Measurements from ENCODE around the gene TSPAN18. TPM values are rescaled to one million over a fixed set of nuclear protein-coding genes. Genes with fewer than 3 reads are reported as not detected.

TSPAN18 gene
- total and polyA plus RNA-seq, 7 donors, result 5.2 to 21.7 (median 8.0) TPM

DNA sequence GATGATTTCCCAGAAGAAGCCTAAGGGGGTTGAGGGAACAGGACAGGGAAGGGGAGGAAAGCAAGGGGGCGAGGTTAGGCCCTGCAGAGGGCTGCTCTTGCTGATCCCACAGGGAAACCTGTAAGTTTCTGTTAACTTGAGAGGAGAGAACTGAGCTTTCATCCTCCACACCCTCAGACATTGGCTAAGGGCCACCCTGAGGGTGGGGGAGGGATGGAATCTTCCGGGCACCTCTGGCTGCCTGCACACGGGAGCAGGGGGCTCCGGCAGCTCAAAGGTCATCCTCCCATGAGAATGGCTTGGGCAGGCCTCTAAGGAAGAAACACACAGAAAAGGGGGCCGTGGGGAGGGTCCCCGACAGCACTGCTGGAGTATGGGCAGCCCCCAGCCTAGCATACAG is 108.1 kb downstream of the TSPAN18 start:
- Histone ChIP-seq H3K9me3 (no peaks in the 10 kb centered on the region), H3K27ac (no peak overlapping the region), H3K27me3 (ENCODE audit: insufficient read depth in 3 of 3, low read length in 2 of 3) (peaks cover 0 to 28% (median 0%) of the 10 kb centered on the region in 3 donors), H3K4me3 (no peak overlapping the region), H3K36me3 (ENCODE audit: insufficient read depth in 1 of 2, low read depth in 1 of 2) (no peaks in the 10 kb centered on the region), H3K4me1 (no peaks in the 10 kb centered on the region)
- TF ChIP-seq, protein P1, sequence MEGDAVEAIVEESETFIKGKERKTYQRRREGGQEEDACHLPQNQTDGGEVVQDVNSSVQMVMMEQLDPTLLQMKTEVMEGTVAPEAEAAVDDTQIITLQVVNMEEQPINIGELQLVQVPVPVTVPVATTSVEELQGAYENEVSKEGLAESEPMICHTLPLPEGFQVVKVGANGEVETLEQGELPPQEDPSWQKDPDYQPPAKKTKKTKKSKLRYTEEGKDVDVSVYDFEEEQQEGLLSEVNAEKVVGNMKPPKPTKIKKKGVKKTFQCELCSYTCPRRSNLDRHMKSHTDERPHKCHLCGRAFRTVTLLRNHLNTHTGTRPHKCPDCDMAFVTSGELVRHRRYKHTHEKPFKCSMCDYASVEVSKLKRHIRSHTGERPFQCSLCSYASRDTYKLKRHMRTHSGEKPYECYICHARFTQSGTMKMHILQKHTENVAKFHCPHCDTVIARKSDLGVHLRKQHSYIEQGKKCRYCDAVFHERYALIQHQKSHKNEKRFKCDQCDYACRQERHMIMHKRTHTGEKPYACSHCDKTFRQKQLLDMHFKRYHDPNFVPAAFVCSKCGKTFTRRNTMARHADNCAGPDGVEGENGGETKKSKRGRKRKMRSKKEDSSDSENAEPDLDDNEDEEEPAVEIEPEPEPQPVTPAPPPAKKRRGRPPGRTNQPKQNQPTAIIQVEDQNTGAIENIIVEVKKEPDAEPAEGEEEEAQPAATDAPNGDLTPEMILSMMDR (IDR thresholded peaks at IDR 0.05), result no peak
- DNase-seq (no peak), ATAC-seq (no peak)
- 67 to 76% (median 71%) methylated on average over 6 of the region's 6 CpGs for WGBS, 3 donors
- intact Hi-C loops (cut with DNase I), result no loop called here

DNA sequence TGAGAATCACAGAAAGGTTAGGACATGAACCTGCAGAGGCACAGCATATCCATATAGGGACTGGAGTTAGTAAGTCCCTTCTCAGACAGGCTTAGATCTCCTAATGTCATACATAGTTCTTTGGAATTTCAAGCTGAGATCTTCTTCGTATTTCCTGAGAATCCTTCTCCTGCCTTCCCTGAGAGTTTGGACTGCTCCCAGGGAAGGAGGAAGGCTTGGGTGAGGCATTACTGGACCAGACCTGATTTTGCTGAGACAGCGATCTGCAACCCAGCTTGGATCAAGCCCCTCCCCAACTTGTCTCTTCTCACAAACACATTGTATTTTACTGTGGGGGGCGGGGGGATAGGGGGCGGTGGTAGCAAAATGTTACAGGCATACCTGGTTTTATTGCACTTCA is 108.5 kb downstream of the TSPAN18 start:
- no peaks in the 10 kb centered on the region for H3K36me3 ChIP-seq (ENCODE audit: insufficient read depth in 1 of 2, low read depth in 1 of 2)
- H3K27ac ChIP-seq, result no peak overlapping the region
- 83 to 88% (median 85%) methylated on average over 4 of the region's 4 CpGs for WGBS, 3 donors
- DNase-seq (no peak), ATAC-seq (no peak)
- intact Hi-C loops (cut with DNase I), result no loop called here
- no peak overlapping the region for H3K4me3 ChIP-seq
- H3K9me3 ChIP-seq, result no peaks in the 10 kb centered on the region
- H3K27me3 ChIP-seq (ENCODE audit: insufficient read depth in 3 of 3, low read length in 2 of 3), result peaks cover 0 to 29% (median 0%) of the 10 kb centered on the region in 3 donors
- TF ChIP-seq, protein P1 (IDR thresholded peaks at IDR 0.05), result no peak
- no peaks in the 10 kb centered on the region for H3K4me1 ChIP-seq

DNA sequence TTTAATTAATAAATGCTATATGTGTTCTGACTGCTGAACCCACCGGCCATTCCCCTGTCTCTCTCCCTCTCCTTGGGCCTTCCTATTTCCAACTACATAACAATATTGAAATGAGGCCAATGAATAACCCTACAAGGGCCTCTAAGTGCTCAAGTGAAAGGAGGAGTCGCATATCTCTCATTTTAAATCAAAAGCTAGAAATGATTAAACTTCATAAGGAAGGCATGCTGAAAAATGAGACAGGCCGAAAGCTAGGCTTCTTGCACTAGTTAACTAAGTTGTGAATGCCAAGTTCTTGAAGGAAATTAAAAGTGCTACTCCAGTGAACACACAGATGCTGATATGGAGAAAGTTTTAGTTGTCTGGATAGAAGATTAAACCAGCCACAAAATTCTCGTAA is 109.2 kb downstream of the TSPAN18 start:
- Histone ChIP-seq H3K27ac (no peak overlapping the region), H3K4me3 (no peak overlapping the region), H3K36me3 (ENCODE audit: insufficient read depth in 1 of 2, low read depth in 1 of 2) (no peaks in the 10 kb centered on the region), H3K4me1 (no peaks in the 10 kb centered on the region), H3K27me3 (ENCODE audit: insufficient read depth in 3 of 3, low read length in 2 of 3) (peaks cover 0 to 29% (median 0%) of the 10 kb centered on the region in 3 donors), H3K9me3 (no peaks in the 10 kb centered on the region)
- 74 to 84% (median 77%) methylated on average over 4 of the region's 4 CpGs for WGBS, 3 donors
- ATAC-seq (no peak), DNase-seq (no peak)
- TF ChIP-seq, protein P1 (IDR thresholded peaks at IDR 0.05), result no peak
- intact Hi-C loops (cut with DNase I), result no loop called here

DNA sequence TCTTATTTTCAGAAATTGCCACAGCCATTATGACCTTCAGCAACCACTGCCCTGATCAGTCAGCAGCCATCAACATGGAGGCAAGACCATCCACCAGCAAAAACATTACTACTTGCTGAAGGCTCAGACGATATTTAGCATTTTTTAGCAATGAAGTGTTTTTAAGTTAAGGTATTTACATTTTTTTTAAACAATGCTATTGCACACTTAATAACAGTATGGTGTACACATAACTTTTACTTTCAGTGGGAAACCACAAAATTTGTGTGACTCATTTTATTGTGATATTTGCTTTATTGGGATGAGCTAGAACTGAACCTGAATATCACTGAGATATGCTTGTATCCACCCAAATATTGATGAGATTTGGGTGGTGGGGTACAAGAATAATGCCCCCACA is 110.9 kb downstream of the TSPAN18 start:
- no peak for ATAC-seq
- H3K36me3 ChIP-seq (ENCODE audit: insufficient read depth in 1 of 2, low read depth in 1 of 2), result no peaks in the 10 kb centered on the region
- intact Hi-C loops (cut with DNase I), result no loop called here
- no peaks in the 10 kb centered on the region for H3K9me3 ChIP-seq
- TF ChIP-seq, protein P1 (IDR thresholded peaks at IDR 0.05), result no peak
- H3K4me1 ChIP-seq, result no peaks in the 10 kb centered on the region
- no peak overlapping the region for H3K27ac ChIP-seq
- 84 to 92% (median 91%) methylated on average over 1 of the region's 1 CpG for WGBS, 3 donors
- no peak overlapping the region for H3K4me3 ChIP-seq
- H3K27me3 ChIP-seq (ENCODE audit: insufficient read depth in 3 of 3, low read length in 2 of 3), result peaks cover 0 to 24% (median 0%) of the 10 kb centered on the region in 3 donors
- no peak for DNase-seq

DNA sequence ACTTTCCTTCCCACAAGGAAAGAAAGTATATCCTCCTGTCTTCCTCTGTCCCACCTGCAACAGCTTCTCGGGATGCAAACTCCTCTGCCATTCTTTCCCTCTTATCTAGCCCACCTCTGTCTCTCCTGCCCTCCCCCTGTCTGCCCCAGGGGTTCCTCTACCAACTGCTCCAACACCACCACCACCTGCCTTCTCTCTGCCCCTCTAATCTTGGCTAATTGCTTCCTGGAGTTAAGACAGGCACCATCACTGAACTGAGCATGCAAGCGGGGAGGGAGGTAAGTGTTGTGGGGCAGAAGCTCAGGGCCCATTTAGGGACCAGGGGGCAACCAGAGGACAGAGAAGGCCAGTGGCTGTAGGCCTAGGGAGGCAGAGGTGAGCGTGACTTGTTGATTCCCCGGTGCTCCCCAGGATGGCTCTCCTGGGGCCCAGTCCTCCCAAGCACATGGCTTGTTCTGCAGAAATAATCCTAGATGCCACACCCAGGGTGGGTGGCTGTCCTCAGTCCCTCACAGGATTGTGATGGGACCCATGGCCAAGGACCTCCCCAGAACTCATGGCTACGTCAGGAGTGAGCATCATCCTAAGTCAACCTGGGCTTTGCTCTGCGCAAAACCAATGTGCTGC is 112.8 kb downstream of the TSPAN18 start:
- H3K36me3 ChIP-seq (ENCODE audit: insufficient read depth in 1 of 2, low read depth in 1 of 2), result no peaks in the 10 kb centered on the region
- peaks cover 0 to 7% (median 0%) of the 10 kb centered on the region in 3 donors for H3K27me3 ChIP-seq (ENCODE audit: insufficient read depth in 3 of 3, low read length in 2 of 3)
- no peak overlapping the region for H3K27ac ChIP-seq
- ATAC-seq (no peak), DNase-seq (no peak)
- H3K9me3 ChIP-seq, result no peaks in the 10 kb centered on the region
- intact Hi-C loops (cut with DNase I), result no loop called here
- H3K4me1 ChIP-seq, result no peaks in the 10 kb centered on the region
- WGBS, 3 donors, result 73 to 86% (median 85%) methylated on average over 6 of the region's 6 CpGs
- H3K4me3 ChIP-seq, result no peak overlapping the region
- TF ChIP-seq, protein P1 (IDR thresholded peaks at IDR 0.05), result no peak
